GM19467 (cell line): Measurements from ENCODE around the gene FLNB.

Experiments
- ATAC-seq: cut with Tn5 transposase; IDR thresholded peaks from one replicate; pipeline ENCODE4 v1.9.1; 2021; ENCODE audit warnings: mild to moderate bottlenecking, moderate library complexity; ENCODE audit not compliant: unreplicated experiment

FLNB gene

DNA sequence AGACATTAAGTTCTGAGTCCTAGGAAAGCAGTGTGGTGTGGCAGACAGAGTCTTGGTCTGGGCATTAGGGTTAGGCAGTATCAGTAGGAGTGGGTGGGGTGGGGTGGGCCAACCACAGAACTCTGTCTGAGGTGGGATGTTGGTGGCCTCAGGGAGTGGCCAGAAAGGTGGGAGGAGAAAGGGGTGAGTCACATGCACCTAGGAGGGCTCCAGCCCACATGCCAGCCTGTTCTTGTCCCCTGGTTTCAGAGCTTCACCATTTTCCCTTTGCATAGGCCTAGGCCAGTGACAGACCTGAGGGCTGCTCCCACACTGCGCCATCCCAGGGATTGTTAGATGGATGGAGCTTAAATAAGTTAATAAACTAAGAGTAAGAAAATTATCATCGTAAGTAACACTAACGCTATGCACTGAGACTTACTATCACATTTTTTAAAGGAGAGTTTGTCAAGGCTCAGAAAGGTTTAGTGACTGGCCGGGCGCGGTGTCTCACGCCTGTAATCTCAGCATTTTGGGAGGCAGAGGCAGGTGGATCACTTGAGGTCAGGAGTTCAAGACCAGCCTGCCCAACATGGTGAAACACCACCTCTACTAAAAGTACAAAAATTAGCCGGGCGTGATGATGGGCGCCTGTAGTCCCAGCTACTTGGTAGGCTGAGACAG is 168.7 kb downstream of the FLNB start:
- no peak for ATAC-seq

- peak; percentile 78 for ATAC-seq
Observed at GRCh38 chr3:58177747-58178527, 169.7 kb downstream of the FLNB start.

DNA sequence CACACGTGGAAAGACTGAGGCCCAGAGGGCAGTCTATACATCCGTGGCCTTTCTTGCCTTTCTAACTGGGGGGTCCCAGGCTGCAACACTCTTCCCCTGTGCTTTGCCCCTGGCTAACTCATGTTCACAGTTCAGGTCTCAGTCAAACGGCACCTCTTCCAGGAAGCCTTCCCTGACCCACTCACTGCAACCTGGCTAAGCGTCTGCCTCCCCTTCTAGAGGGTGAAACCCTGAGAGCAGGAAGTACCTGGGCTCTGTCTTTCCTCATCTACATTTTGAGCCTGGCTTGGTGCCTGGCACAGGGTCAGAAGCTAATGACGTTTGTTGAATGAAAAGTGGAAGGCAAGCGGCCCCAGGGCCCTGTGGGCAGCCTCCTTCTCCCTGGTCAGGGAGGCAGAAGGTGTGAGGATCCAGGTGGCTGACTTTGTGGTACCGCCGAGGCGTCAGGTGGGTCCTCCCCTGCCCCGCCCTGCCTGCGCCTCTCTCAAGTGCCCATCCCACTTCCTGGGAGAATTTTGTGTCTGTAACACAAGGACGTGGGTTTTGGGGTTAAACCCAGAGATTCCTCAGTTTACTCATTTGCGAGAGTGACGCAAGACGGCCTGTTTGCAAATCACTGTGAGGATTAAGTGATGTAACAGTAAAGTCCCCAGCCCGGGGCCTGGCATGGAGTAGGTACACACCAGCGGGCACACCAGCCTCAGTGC is 170.5 kb downstream of the FLNB start:
- ATAC-seq: no peak

DNA sequence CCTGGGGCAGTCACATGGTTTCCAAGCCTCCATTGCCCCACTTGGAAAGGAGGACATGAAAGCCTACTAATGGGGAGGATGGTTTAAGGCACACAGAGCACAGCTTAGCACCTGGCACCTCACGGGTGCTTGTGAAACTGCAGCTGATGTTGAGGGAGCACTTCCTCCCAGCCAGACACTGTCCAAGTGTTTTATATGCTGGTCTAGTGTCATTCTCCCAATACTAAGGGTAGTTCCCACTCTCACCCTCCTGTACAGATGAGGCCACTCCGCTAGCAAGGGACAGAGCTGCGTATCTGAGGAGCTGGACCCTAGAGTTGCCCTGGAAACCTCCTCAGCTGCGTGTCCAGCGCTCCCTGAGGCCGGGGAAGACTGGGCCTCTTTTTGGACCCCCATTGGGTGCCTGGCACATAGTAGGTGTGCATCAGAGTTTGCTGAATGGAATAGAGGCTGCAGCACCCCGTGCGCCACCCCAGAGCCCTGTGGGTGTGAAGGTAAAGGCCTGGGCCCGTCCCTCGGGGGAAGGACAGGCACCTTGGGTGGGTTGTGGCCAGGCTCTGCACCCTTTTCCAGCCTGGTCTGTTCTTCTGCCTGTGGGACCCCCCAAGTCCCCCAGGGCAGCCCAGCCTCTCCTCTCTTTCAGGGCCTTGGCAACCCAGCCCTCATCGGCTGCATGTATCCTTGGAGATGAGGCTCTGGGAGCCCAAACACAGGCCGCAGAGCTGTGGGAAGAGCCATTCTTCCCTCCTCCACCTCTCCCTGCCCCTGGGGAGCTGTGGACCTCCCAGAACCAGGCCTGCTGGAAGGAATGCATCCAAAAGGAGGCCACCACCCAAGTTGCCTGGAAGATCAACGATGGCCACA is 171.2 kb downstream of the FLNB start:
- no peak for ATAC-seq

DNA sequence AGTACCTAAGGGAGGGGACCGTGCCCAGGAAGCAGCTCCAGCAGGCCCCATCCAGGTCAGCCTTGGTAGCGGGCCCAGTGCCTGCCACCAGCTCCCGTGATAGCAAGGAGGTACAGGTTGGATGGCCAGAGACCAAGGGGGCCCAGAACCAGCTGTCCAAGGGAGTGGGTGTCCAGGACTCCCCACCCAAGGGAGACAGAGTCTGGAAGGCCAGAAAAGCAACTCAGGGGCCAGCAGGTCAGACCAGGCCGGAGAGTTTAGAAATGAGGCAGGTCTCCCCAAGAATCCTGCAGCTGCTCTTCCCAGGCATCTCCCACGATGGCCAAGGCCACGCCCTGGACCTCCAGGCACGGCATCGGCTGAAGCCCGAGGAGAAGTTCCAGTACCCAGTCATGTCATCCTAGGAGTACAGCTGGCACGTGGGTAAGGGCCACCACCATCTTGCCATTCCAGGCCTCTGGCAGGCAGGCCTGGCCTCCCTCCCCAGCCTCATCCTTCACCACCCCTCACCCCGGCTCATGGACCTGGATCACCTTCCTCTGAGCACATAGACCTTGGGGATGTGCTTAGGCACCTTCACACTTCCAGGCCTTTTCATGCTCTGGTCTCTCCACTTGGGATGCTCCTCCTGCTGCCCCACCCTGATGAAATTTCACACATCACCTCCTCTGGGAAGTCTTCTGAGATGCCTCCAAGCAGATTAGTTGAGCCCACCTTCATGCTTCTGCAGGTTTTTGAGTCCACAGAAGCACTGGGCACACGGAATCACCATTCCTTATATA is 172.1 kb downstream of the FLNB start:
- no peak for ATAC-seq

DNA sequence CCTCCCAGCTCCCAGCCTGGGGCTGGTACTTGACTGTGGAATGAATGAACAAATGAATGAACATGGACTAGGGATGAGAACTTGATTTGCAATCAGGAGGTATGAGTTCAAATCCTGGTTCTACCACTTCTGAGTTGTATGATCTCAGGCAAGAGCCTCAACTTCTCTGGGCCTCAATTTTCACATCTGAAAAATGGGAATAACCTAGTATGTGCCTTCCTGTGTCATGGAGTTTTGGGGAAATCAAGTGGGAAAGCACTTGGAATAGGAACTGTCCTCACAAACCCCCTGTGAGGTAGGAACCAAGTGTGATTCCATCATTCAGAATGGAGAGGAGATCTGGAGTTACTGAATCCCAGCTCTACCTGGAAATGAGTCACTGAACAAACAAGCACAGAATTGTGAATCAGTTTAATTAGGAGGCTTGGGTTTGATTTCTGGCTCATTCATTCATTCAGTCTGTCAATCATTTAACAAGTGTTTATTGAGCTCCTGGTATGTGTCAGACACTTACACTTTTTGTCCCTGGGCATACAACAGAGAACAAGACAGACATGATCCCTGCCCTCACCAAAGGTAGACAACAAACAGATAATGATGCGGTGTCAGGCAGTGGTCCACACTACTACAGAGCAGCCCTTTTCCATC is 172.8 kb downstream of the FLNB start:
- ATAC-seq: no peak

DNA sequence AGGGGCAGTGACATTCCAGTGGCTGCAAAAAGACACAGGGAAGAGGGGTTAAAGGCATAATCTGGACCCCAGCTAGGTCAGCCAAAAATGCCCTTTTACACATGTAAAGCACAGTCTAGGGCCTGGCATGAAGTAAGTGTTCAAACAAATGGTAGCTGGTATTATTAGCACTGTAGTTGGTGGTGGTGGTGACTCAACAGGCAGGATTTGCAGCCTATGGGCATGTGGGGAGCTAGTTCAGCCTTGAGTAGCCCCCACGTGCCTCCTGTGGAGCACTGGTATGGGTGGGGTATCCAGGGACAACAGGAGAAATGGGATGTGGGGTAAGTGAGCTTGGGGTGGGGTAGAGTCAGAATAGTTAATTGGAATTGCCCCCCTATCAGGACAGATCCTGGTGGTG is 175.0 kb downstream of the FLNB start:
- no peak for ATAC-seq

GRCh38 chr3:58183891-58184290 is 175.7 kb downstream of the FLNB start:
- no peak for ATAC-seq

DNA sequence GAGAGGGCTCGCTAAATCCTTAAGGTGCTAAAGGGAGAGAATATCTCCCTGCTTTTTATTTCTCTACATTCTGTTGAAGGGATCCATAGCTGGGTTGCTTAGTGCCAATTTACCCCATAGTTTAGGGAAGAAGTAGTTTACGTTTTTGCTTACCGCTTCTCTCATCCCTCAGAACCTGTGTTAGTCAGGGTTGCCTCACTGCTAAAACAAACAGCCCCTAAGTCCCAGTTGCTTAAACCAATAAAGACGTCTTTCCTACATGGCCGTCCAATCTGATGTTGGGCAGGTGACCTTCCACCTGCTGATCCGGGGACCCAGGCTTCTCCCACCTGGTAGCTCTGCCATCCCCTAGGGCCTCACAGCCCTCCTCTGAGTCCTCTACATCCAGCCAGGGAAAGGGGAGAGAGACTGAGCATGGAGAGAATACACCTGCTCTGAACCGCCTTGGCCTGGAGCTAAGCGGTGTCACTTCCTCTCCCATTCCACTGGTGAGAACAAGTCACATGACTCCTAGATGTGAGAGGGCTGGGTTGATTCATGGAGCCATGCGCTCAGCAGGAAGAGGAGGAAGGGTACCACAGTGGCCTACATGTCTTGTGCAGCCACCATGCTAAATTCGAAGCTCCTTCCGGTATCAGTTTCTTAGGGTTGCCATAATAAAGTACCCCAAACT is 176.2 kb downstream of the FLNB start:
- ATAC-seq: no peak

DNA sequence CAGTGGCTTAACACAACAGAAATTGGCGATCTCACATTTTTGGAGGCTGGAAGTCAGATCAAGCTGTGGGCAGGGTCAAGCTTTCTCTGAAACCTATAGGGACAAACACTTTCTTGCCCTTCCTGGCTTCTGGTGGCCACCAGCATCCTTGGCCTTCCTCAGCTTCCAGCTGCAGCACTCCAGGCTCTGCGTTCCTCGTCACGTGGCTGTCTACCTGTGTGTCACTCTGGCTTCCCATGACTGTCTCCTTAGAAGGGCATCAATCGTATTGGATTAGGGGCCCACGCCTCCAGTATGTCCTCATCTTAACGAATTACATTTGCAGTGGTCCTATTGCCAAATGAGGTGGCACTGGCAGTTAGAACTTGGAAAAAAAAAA is 176.7 kb downstream of the FLNB start:
- no peak for ATAC-seq

DNA sequence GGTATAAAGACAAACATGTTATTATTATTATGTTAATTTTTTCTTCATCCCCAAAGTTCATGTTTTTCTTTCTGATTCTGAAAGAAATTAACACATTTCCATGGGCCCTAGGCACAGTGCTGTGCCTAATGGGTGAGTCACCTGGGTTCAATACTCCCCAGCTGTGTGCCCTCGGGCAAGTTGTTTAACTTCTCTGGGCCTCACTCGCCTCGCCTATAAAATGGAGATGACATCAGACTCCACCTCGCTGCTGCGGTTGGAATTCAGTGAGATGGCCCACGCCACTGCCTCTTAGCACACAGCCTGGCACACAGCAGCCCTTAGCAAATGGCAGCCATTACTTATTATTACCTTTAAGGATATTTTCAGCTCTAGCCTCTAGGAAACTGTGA is 179.9 kb downstream of the FLNB start:
- no peak for ATAC-seq

DNA sequence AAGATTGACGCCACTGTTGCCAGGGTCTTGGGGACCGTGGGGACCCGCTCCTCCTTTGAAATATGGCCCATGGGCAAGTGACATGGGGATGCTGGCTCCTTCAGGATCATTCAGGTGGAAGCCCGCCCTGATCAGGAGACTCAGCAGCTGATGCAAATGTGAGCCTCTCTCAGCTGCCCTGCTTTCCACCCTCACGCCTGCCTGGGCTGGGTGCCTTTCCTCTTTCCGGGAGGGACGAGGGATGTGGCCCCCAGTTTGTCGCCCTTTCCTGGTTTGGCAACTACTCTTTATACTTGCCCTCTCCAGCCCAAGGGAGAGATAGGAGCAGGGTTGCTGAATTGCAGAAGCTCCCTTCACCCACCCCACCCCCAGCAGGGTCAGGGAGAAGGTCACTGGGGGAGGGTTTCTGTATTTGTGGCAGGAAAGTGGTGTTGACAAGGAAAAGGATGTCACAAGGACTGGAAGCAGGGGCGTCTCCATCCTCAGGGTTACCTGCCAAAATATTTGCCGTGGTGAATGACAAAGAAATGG is 180.8 kb downstream of the FLNB start:
- no peak for ATAC-seq

DNA sequence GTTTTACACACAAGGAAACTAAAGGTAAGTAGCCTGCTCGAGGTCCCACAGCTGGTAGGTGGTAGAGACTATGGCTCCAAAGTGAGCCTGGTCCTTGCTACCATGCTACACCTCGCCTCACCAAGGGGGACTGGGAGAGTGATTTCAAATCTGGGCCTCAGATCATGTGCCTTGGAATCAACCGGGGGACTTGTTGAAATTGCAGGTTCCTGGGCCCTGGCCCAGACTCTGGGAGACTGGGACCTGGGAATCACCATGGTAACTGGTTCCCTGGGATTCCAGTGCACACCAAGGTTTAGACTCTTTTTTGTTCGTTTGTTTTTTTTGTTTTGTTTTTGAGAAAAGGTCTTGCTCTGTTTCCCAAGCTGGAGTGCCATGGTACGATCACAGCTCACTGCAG is 181.5 kb downstream of the FLNB start:
- ATAC-seq: no peak

DNA sequence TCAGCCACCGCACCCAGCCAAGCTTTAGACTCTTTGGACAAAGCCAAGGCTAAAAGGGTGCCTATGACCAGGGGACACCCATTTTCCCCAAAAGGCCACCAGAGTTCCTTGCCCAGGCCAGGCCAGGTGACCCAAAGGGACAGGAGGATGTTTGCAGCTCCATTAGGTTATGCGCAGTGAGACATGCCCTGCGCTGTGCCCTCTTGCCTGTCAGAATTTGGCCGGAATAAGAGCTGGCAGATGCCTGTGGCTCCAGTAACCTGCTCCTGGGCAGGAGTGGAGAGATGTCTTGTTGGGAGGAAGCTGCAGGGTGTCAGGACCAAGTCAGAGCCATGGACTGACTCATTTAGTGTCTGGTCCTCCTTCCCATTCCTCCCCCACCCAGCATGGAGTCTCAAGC is 182.1 kb downstream of the FLNB start:
- ATAC-seq: no peak

- no peak for ATAC-seq
Observed at GRCh38 chr3:58190882-58191281, 182.7 kb downstream of the FLNB start.

DNA sequence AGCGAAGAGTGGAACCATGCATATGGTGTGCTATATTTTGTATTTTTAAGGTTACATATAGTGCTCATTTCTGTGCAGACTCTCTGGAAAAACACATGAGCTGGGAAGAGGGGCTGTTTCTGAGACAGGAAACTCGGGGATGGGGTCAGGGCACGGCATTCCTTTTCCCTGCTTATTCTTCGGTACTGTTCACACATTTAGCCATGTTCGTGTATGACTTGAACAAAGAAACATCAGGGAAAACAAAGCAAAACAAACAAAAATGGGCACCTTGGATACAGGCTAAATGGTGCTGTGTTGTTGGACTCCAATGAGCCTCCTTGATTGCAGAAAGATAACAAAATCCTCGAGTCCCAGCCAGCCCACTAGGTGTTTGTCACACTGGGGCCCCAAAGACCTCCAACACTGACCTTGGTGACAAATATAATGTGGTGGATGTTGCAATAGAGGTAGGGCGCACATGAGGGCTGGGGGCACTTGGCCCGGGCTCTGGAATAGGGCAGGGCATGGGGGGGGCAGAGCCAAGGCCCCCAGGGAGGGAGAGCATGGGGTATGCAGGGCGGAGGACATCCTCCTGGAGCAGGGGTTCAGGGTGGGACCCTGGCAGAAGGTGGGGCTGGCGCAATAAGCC is 183.3 kb downstream of the FLNB start:
- ATAC-seq: no peak

GRCh38 chr3:58192069-58192468 is 183.8 kb downstream of the FLNB start:
- ATAC-seq: no peak

DNA sequence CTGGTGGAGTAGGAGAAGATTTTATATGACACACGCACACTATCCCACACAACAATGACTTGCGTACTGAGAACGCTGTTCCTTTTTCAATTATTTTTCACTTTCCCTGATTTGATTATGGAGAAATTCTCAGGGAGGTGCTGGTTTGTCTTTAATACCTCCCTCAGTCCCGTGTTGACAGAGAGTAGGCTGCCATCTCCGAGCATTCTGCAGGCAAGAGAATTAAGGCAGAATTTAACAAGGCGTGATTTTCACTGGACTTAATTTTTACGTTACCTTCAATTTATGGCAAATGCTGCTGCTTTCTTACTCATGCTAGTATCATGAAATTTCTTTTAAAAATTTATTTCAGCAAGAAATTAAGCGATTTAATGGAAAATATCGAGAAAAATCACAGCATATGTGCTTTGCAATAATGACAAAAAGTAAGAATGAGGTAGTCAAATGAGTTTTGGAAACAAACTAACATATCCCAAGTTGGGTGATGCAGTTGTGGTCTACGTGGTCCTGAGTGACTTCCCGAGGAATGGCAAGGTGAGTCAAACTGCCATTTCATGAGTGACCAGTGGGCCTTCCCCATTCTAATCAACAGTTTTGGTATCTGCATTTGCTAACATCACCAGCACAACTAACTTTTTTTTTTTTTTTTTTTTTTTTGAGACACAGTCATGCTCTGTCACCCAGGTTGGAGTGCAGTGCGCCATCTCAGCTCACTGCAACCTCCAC is 185.6 kb downstream of the FLNB start:
- no peak for ATAC-seq
